Esophagus squamous epithelium (tissue), 5 donors: ENCODE data around the gene LDLRAD4. TPM values are rescaled to one million over a fixed set of nuclear protein-coding genes. Genes with fewer than 3 reads are reported as not detected.

Source experiments
- DNase-seq: peaks from one replicate; lab custom pipeline; 2025; lab: John Stamatoyannopoulos, UW
- H3K27ac ChIP-seq, 4 donors: fragments of 200-600 bp; sonication (generic); one replicate each; pipeline ENCODE4 v1.5.1; 2016 to 2019; ENCODE audit warnings: mild to moderate bottlenecking in 1 of 4
- H3K27me3 ChIP-seq, 4 donors: fragments of 200-600 bp; sonication (generic); 1 replicate in 3 of 4; 2 replicates in 1 of 4; pipeline versions ENCODE4 v1.5.1 to v1.6.0; 2017 to 2021; ENCODE audit warnings: antibody characterized with exemption in 1 of 4
- H3K36me3 ChIP-seq, 3 donors: fragments of 200-600 bp; sonication (generic); one replicate each; pipeline ENCODE4 v1.5.1; 2016 to 2019
- H3K4me1 ChIP-seq, 3 donors: fragments of 200-600 bp; sonication (generic); one replicate each; pipeline ENCODE4 v1.5.1; 2017 to 2019
- H3K4me3 ChIP-seq, 4 donors: fragments of 200-600 bp; sonication (generic); 1 replicate in 3 of 4; 2 replicates in 1 of 4; pipeline ENCODE4 v1.5.1; 2016 to 2019; ENCODE audit warnings: mild to moderate bottlenecking in 2 of 4, moderate library complexity in 1 of 4
- H3K9me3 ChIP-seq, 3 donors: fragments of 200-600 bp; sonication (generic); one replicate each; pipeline ENCODE4 v1.5.1; 2016 to 2019
- POLR2A ChIP-seq, 4 donors: fragments of 450-650 bp; IDR thresholded peaks; one replicate each; pipeline ENCODE4 v1.6.1; 2017; ENCODE audit warnings: antibody characterized with exemption in 4 of 4, mild to moderate bottlenecking in 4 of 4, moderate library complexity in 3 of 4
- WGBS, 2 donors: methylation state at CpG; one replicate each; pipeline ENCODE4 v1.1.5; 2018; 5-methylcytosine and 5-hydroxymethylcytosine counted together
- intact Hi-C: fragments of 100-400 bp; cut with DNase I; formaldehyde crosslinking; loops from one replicate; pipeline ENCODE4 v1.15.0; 2022
- total RNA-seq, 4 donors: library from RNA; depleted of rRNA; stranded (reverse); fragments of >200 nt; gene quantifications; one replicate each; pipeline ENCODE4 v1.1.0, GENCODE V29; 2016
- TF ChIP-seq, protein P1 (sequence below), 6 experiments: fragments of 450-650 bp in 4 of 6; fragments of 200-600 bp in 2 of 6; sonication (generic) in 2 of 6; IDR thresholded peaks; one replicate each; pipeline ENCODE4 v1.5.1; 2016 to 2019; ENCODE audit warnings: antibody characterized with exemption in 6 of 6, mild to moderate bottlenecking in 4 of 6, moderate library complexity in 4 of 6
- donor health status: DM: yes; HTN: yes; CAD: no.

The LDLRAD4 gene
- total RNA-seq, 4 donors from 2014 or later: 0.91 to 17.9 (median 6.8) TPM

DNA sequence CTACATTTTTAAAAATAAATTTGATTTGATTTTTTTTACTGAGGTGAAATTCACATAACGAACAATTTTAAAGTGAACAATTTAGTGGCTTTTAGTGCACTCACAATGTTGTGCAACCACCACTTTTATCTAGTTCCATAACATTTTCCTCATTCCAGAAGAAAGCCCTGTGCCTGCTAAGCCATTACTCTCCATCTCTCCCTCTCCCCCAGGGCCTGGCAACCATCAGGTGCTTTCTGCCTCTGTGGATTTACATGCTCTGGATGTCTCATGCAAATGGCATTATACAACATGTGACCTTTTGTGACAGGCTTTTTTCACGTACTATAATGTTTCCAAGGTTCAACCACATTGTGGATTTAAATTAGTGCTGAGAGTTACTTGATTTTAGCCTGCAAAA lies 19.9 kb upstream of the LDLRAD4 start:
- H3K4me3 ChIP-seq: no peak overlapping the region
- TF ChIP-seq, protein P1, sequence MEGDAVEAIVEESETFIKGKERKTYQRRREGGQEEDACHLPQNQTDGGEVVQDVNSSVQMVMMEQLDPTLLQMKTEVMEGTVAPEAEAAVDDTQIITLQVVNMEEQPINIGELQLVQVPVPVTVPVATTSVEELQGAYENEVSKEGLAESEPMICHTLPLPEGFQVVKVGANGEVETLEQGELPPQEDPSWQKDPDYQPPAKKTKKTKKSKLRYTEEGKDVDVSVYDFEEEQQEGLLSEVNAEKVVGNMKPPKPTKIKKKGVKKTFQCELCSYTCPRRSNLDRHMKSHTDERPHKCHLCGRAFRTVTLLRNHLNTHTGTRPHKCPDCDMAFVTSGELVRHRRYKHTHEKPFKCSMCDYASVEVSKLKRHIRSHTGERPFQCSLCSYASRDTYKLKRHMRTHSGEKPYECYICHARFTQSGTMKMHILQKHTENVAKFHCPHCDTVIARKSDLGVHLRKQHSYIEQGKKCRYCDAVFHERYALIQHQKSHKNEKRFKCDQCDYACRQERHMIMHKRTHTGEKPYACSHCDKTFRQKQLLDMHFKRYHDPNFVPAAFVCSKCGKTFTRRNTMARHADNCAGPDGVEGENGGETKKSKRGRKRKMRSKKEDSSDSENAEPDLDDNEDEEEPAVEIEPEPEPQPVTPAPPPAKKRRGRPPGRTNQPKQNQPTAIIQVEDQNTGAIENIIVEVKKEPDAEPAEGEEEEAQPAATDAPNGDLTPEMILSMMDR (IDR thresholded peaks at IDR 0.05): no peak
- no peak for TF ChIP-seq POLR2A (IDR thresholded peaks at IDR 0.05)
- H3K27me3 ChIP-seq: peaks cover 0 to 10% (median 0%) of the 10 kb centered on the region in 4 donors
- intact Hi-C loops: no loop called here
- peaks cover 0 to 28% (median 11%) of the 10 kb centered on the region in 3 donors for H3K9me3 ChIP-seq
- H3K36me3 ChIP-seq: no peaks in the 10 kb centered on the region
- 70 to 76% methylated on average over 2 of the region's 2 CpGs for WGBS, 2 donors
- no peak for DNase-seq
- no peak overlapping the region for H3K27ac ChIP-seq
- H3K4me1 ChIP-seq: no peaks in the 10 kb centered on the region

DNA sequence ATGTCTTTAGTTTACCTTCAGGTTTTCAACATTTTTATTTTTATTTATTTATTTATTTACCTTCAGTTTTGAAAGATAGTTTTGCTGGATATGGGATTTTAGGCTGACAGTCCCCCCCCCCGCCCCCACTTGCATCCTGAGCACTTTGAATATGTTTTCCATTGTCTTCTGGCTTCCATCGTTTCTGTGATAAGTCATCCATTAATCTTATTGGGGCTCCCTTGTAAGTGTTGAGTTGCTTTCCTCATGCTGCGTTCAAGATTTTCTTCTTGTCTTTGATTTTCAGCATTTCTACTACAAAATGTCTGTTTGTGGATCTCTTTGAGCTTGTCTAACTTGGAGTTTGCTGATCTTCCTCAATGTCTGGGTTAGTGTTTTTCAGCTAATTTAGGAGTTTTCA lies 19.4 kb upstream of the LDLRAD4 start:
- Histone ChIP-seq H3K9me3 (peaks cover 0 to 26% (median 11%) of the 10 kb centered on the region in 3 donors), H3K4me3 (no peak overlapping the region), H3K27ac (no peak overlapping the region), H3K36me3 (no peaks in the 10 kb centered on the region), H3K4me1 (no peaks in the 10 kb centered on the region), H3K27me3 (peaks cover 0 to 10% (median 0%) of the 10 kb centered on the region in 4 donors)
- TF ChIP-seq, protein P1 (IDR thresholded peaks at IDR 0.05): no peak
- no peak for TF ChIP-seq POLR2A (IDR thresholded peaks at IDR 0.05)
- DNase-seq: no peak
- intact Hi-C loops: no loop called here
- 58 to 76% methylated on average over 3 of the region's 3 CpGs for WGBS, 2 donors

DNA sequence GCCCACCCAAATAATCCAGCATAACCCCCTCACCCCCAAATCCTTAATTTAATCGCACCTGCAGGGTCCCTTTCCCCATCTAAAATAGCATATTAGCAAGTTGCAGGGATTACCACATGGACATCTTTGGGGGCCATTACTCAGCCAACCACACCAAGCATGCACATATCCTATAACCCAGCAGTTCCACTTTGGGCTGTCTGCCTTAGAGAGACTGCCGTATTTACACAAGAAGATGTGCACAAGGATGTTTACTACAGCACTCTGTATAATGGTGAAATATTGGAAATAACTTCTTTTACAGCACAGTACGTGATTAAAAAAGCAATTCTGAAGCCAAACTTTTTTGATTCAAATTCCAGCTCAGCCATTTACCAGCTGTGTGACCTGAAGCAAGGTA lies 17.3 kb upstream of the LDLRAD4 start:
- Histone ChIP-seq H3K36me3 (no peaks in the 10 kb centered on the region), H3K27ac (no peak overlapping the region), H3K9me3 (peaks cover 0 to 21% (median 11%) of the 10 kb centered on the region in 3 donors), H3K4me3 (no peak overlapping the region), H3K27me3 (peaks cover 0 to 10% (median 0%) of the 10 kb centered on the region in 4 donors), H3K4me1 (no peaks in the 10 kb centered on the region)
- WGBS, 2 donors: 70 to 73% methylated on average over 3 of the region's 3 CpGs
- intact Hi-C loops: no loop called here
- TF ChIP-seq, protein P1 (IDR thresholded peaks at IDR 0.05): no peak
- TF ChIP-seq POLR2A (IDR thresholded peaks at IDR 0.05): no peak
- DNase-seq: no peak

DNA sequence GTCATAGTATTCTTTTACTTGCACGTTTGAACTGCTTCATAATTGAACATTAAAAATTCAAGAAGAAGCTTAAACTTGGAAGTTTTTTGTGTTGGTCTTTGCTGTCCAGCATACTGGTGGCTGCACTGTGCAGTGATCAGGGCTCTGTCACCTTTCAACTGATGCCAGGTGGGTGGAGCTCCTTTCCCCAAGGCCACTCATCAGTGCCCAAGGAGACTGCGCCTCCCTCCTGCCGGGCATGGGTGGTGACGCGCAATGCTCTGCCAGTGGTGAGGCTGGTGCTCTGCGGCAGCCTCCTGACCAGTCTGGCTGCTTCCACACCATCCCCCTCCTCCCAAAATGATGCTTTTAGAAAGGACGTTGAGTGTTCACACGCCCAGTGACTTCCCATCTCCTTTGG lies 16.0 kb upstream of the LDLRAD4 start:
- TF ChIP-seq, protein P1 (IDR thresholded peaks at IDR 0.05): no peak
- no peak for TF ChIP-seq POLR2A (IDR thresholded peaks at IDR 0.05)
- no peak for DNase-seq
- WGBS, 2 donors: 68 to 78% methylated on average over 3 to 7 of the region's 8 CpGs
- Histone ChIP-seq H3K27me3 (peaks cover 0 to 17% (median 0%) of the 10 kb centered on the region in 4 donors), H3K9me3 (peaks cover 0 to 21% (median 11%) of the 10 kb centered on the region in 3 donors), H3K4me3 (no peak overlapping the region), H3K4me1 (no peaks in the 10 kb centered on the region), H3K36me3 (no peaks in the 10 kb centered on the region), H3K27ac (no peak overlapping the region)
- intact Hi-C loops: no loop called here

DNA sequence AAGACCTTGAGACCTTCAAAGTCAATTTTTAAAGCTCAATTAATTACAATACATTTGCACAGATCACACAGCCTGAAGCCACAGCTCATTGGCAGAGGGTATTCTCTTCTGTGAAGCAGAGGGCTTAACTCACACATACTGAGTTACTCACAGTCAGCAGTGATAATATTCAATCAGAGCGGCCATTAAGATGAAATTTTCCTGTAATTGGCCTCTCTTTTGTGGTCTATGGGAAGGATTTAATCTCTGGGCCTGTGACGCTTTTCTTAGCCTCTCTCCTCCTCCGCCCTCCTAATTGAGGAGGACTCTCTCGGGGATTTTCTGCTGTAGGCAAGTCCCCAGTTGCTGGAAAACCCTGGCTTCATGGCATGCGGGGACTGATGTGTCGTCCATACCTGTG lies 12.3 kb upstream of the LDLRAD4 start:
- TF ChIP-seq, protein P1 (IDR thresholded peaks at IDR 0.05): no peak
- no peak for TF ChIP-seq POLR2A (IDR thresholded peaks at IDR 0.05)
- no peak overlapping the region for H3K27ac ChIP-seq
- WGBS, 2 donors: 73 to 78% methylated on average over 6 of the region's 6 CpGs
- DNase-seq: no peak
- intact Hi-C loops: no loop called here
- H3K36me3 ChIP-seq: no peaks in the 10 kb centered on the region
- no peaks in the 10 kb centered on the region for H3K4me1 ChIP-seq
- no peak overlapping the region for H3K4me3 ChIP-seq
- peaks cover 0 to 15% (median 0%) of the 10 kb centered on the region in 4 donors for H3K27me3 ChIP-seq
- H3K9me3 ChIP-seq: no peaks in the 10 kb centered on the region
